PFSK-1 (cell line): Measurements from ENCODE around the gene PRKN.

Experiments used
- POLR2AphosphoS5 ChIP-seq: IDR thresholded peaks from 2 replicates; pipeline ENCODE4 v1.6.1; 2012; ENCODE audit warnings: low read depth, mild to moderate bottlenecking, control low read depth, low read length, moderate library complexity
- TAF1 ChIP-seq: IDR thresholded peaks from 2 replicates; pipeline ENCODE4 v1.6.1; 2012; ENCODE audit warnings: low read length, control low read depth, borderline replicate concordance; ENCODE audit not compliant: insufficient read depth
- TF ChIP-seq, protein P1 (sequence below), 2 experiments: IDR thresholded peaks; 2 replicates each; pipeline versions ENCODE4 v1.6.1 to v1.8.0; 2011 to 2012; ENCODE audit warnings: low read depth in 2 of 2, low read length in 2 of 2, control low read depth in 1 of 2, inconsistent platforms in 1 of 2, mild to moderate bottlenecking in 1 of 2, moderate library complexity in 1 of 2; ENCODE audit not compliant: insufficient read depth in 1 of 2

DNA sequence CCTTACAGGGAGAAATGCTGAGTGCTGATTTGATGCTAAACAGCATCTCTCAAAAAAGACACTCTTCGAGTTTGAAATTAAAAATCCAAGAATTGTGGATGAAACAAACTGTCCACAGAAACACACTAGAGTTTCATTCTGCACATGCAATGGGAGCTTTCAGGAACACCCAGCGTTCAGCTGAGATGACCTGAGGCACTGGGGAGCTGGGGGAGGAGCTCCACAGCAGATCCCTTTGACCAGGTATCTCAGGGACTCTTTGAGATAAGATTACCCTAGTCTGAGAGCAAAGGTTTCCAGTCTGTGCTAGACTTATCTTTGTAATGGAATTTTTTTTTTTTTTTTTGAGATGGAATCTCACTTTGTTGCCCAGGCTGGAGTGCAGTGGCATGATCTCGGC is 1382.9 kb downstream of the PRKN start:
- TF ChIP-seq TAF1 (no peak), POLR2AphosphoS5 (no peak)
- TF ChIP-seq, protein P1, sequence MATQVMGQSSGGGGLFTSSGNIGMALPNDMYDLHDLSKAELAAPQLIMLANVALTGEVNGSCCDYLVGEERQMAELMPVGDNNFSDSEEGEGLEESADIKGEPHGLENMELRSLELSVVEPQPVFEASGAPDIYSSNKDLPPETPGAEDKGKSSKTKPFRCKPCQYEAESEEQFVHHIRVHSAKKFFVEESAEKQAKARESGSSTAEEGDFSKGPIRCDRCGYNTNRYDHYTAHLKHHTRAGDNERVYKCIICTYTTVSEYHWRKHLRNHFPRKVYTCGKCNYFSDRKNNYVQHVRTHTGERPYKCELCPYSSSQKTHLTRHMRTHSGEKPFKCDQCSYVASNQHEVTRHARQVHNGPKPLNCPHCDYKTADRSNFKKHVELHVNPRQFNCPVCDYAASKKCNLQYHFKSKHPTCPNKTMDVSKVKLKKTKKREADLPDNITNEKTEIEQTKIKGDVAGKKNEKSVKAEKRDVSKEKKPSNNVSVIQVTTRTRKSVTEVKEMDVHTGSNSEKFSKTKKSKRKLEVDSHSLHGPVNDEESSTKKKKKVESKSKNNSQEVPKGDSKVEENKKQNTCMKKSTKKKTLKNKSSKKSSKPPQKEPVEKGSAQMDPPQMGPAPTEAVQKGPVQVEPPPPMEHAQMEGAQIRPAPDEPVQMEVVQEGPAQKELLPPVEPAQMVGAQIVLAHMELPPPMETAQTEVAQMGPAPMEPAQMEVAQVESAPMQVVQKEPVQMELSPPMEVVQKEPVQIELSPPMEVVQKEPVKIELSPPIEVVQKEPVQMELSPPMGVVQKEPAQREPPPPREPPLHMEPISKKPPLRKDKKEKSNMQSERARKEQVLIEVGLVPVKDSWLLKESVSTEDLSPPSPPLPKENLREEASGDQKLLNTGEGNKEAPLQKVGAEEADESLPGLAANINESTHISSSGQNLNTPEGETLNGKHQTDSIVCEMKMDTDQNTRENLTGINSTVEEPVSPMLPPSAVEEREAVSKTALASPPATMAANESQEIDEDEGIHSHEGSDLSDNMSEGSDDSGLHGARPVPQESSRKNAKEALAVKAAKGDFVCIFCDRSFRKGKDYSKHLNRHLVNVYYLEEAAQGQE (IDR thresholded peaks at IDR 0.05; ENCODE audit: insufficient read depth in 1 of 2, low read depth in 2 of 2, low read length in 2 of 2) = no peak
